Body of pancreas (tissue), 4 donors: ENCODE measurements around the gene TXK. TPM values are rescaled to one million over a fixed set of nuclear protein-coding genes. Genes with fewer than 3 reads are reported as not detected.

Experiments
- ATAC-seq: fragments of 150-250 bp; one replicate; pipeline ENCODE4 v1.9.1; 2016
- DNase-seq, 4 donors: peaks; one replicate each; pipeline ENCODE4 v3.0.0-alpha.2; 2019
- H3K27ac ChIP-seq, 4 donors: fragments of 200-600 bp; sonication (generic); 1 replicate in 3 of 4; 2 replicates in 1 of 4; pipeline versions ENCODE4 v1.5.1 to v1.6.1; 2016 to 2019; ENCODE audit warnings: mild to moderate bottlenecking in 1 of 4, mixed read lengths in 1 of 4, moderate library complexity in 1 of 4
- H3K27me3 ChIP-seq, 2 donors: fragments of 200-600 bp; sonication (generic); one replicate each; pipeline ENCODE4 v1.6.0; 2016; ENCODE audit warnings: mild to moderate bottlenecking in 1 of 2
- H3K36me3 ChIP-seq, 2 donors: fragments of 200-600 bp; sonication (generic); replicated peaks in 1 of 2; 2 replicates each; pipeline ENCODE4 v1.5.1; 2016; ENCODE audit warnings: low read depth in 2 of 2; ENCODE audit not compliant: insufficient read depth in 1 of 2
- H3K4me1 ChIP-seq: fragments of 200-600 bp; sonication (generic); one replicate; pipeline ENCODE4 v1.6.0; 2016
- H3K4me3 ChIP-seq, 2 donors: fragments of 200-600 bp; sonication (generic); 1 replicate in 1 of 2; 2 replicates in 1 of 2; pipeline ENCODE4 v1.5.1; 2016 to 2019
- H3K9me3 ChIP-seq, 3 donors: fragments of 200-600 bp; sonication (generic); 1 replicate in 2 of 3; 2 replicates in 1 of 3; pipeline ENCODE4 v1.5.1; 2016
- CTCF ChIP-seq, 7 experiments: fragments of 450-650 bp in 4 of 7; fragments of 200-600 bp in 3 of 7; sonication (generic) in 3 of 7; IDR thresholded peaks; one replicate each; pipeline ENCODE4 v1.5.1; 2016 to 2019; ENCODE audit warnings: antibody characterized with exemption in 7 of 7
- POLR2A ChIP-seq, 3 donors: fragments of 450-650 bp; IDR thresholded peaks; one replicate each; pipeline ENCODE4 v1.6.1; 2016; ENCODE audit warnings: antibody characterized with exemption in 3 of 3, mild to moderate bottlenecking in 2 of 3
- WGBS, 2 donors: methylation state at CpG; one replicate each; pipeline ENCODE4 v1.1.5; 2017; 5-methylcytosine and 5-hydroxymethylcytosine counted together
- intact Hi-C: fragments of 100-400 bp; cut with DNase I; formaldehyde crosslinking; loops from one replicate; pipeline ENCODE4 v1.15.1; 2023
- total RNA-seq, 2 donors: library from RNA; depleted of rRNA; stranded (reverse); fragments of >200 nt; gene quantifications; one replicate each; pipeline ENCODE4 v1.1.0, GENCODE V29; 2016

Gene TXK
- total RNA-seq, 2 donors from 2014 or later: 0.66 to 1.3 TPM

- TF ChIP-seq POLR2A (IDR thresholded peaks at IDR 0.05) (no peak), CTCF (IDR thresholded peaks at IDR 0.05) (no peak)
- Histone ChIP-seq H3K4me1 (no peaks in the 10 kb centered on the region), H3K36me3 (peaks cover 0 to 2% of the 10 kb centered on the region in 2 donors), H3K27ac (no peak overlapping the region), H3K4me3 (no peak overlapping the region), H3K9me3 (no peaks in the 10 kb centered on the region), H3K27me3 (no peaks in the 10 kb centered on the region)
- DNase-seq (no peak), ATAC-seq (no peak)
- intact Hi-C loops: no loop called here
- 65 to 74% methylated on average over 4 of the region's 4 CpGs for WGBS, 2 donors
These were observed 109.5 kb downstream of the TXK start for GRCh38 chr4:48024522-48024921.

- H3K36me3 ChIP-seq: no peaks in the 10 kb centered on the region
- no peaks in the 10 kb centered on the region for H3K9me3 ChIP-seq
- WGBS, 2 donors: 70 to 75% methylated on average over 3 of the region's 3 CpGs
- H3K4me3 ChIP-seq: no peak overlapping the region
- no peak overlapping the region for H3K27ac ChIP-seq
- DNase-seq (no peak), ATAC-seq (no peak)
- intact Hi-C loops: no loop called here
- no peaks in the 10 kb centered on the region for H3K27me3 ChIP-seq
- TF ChIP-seq POLR2A (IDR thresholded peaks at IDR 0.05): no peak
- TF ChIP-seq CTCF (IDR thresholded peaks at IDR 0.05): no peak
- peaks cover 3% of the 10 kb centered on the region for H3K4me1 ChIP-seq
These were observed 111.8 kb downstream of the TXK start for GRCh38 chr4:48022192-48022799.

- Histone ChIP-seq H3K4me3 (no peak overlapping the region), H3K36me3 (no peaks in the 10 kb centered on the region), H3K27ac (no peak overlapping the region), H3K9me3 (no peaks in the 10 kb centered on the region), H3K27me3 (no peaks in the 10 kb centered on the region), H3K4me1 (peaks cover 4% of the 10 kb centered on the region)
- no peak for TF ChIP-seq POLR2A (IDR thresholded peaks at IDR 0.05)
- no peak for TF ChIP-seq CTCF (IDR thresholded peaks at IDR 0.05)
- no peak for DNase-seq
- intact Hi-C loops: no loop called here
- ATAC-seq: no peak
- 61 to 87% methylated on average over 1 of the region's 1 CpG for WGBS, 2 donors
These were observed 113.0 kb downstream of the TXK start for GRCh38 chr4:48021100-48021499.

GRCh38 chr4:48018112-48018511 is 115.9 kb downstream of the TXK start:
- ATAC-seq: no peak

More at GRCh38 chr4:48018112-48018511, 115.9 kb downstream of the TXK start:
- Histone ChIP-seq H3K36me3 (no peaks in the 10 kb centered on the region), H3K4me3 (no peak overlapping the region), H3K27me3 (no peaks in the 10 kb centered on the region), H3K27ac (no peak overlapping the region), H3K4me1 (peaks cover 11% of the 10 kb centered on the region), H3K9me3 (no peaks in the 10 kb centered on the region)
- intact Hi-C loops: no loop called here
- 60 to 80% methylated on average over 2 of the region's 2 CpGs for WGBS, 2 donors
- no peak for DNase-seq
- TF ChIP-seq CTCF (IDR thresholded peaks at IDR 0.05): no peak
- TF ChIP-seq POLR2A (IDR thresholded peaks at IDR 0.05): no peak
